ENCODE data around the gene HSD17B3.

HSD17B3 gene

GRCh38 chr9:96187151-96187555 is 114.8 kb downstream of the HSD17B3 start:
- H3K4me1 ChIP-seq (ENCODE audit: insufficient read depth, low read length): peaks cover 12% of the 10 kb centered on the region
- H3K36me3 ChIP-seq (ENCODE audit: insufficient read depth, low read depth, low read length): no peaks in the 10 kb centered on the region
- no peak overlapping the region for H3K27ac ChIP-seq (ENCODE audit: low read length)
- H3K4me3 ChIP-seq (ENCODE audit: low read length): peak overlapping the region; percentile 18; the same call in 1 of the 2 replicates
- H3K9ac ChIP-seq (ENCODE audit: low read depth, low read length): no peak overlapping the region
- H3K27me3 ChIP-seq (ENCODE audit: insufficient read depth, low read length): peaks cover 21% of the 10 kb centered on the region
- peaks cover 14% of the 10 kb centered on the region for H3K9me3 ChIP-seq (ENCODE audit: insufficient read depth, low read depth, low read length)

- H3K4me1 ChIP-seq (ENCODE audit: insufficient read depth, low read length): peaks cover 12% of the 10 kb centered on the region
- no peak overlapping the region for H3K27ac ChIP-seq (ENCODE audit: low read length)
- no peaks in the 10 kb centered on the region for H3K36me3 ChIP-seq (ENCODE audit: insufficient read depth, low read depth, low read length)
- peaks cover 14% of the 10 kb centered on the region for H3K9me3 ChIP-seq (ENCODE audit: insufficient read depth, low read depth, low read length)
- peak overlapping the region; percentile 18; the same call in 1 of the 2 replicates for H3K4me3 ChIP-seq (ENCODE audit: low read length)
- peaks cover 21% of the 10 kb centered on the region for H3K27me3 ChIP-seq (ENCODE audit: insufficient read depth, low read length)
- no peak overlapping the region for H3K9ac ChIP-seq (ENCODE audit: low read depth, low read length)
Observed at GRCh38 chr9:96186591-96187011, 115.4 kb downstream of the HSD17B3 start.

GRCh38 chr9:96185518-96186156 is 116.3 kb downstream of the HSD17B3 start:
- peaks cover 12% of the 10 kb centered on the region for H3K4me1 ChIP-seq (ENCODE audit: insufficient read depth, low read length)
- H3K9ac ChIP-seq (ENCODE audit: low read depth, low read length): no peak overlapping the region
- no peak overlapping the region for H3K4me3 ChIP-seq (ENCODE audit: low read length)
- no peak overlapping the region for H3K27ac ChIP-seq (ENCODE audit: low read length)
- no peaks in the 10 kb centered on the region for H3K36me3 ChIP-seq (ENCODE audit: insufficient read depth, low read depth, low read length)
- peaks cover 21% of the 10 kb centered on the region for H3K27me3 ChIP-seq (ENCODE audit: insufficient read depth, low read length)
- peaks cover 10% of the 10 kb centered on the region for H3K9me3 ChIP-seq (ENCODE audit: insufficient read depth, low read depth, low read length)
